IPS DF 4.7 (cell line): Measurements from ENCODE around the gene MCTP2.
A peak's percentile ranks its signal among the peaks of the same experiment; 100 is the strongest.

Source experiments
- DNase-seq: peaks from one replicate; pipeline ENCODE4 v3.0.0-alpha.2; 2013; ENCODE audit warnings: low spot score; ENCODE audit errors: extremely low read depth

The MCTP2 gene

GRCh38 chr15:94297558-94297957, 66.2 kb downstream of the MCTP2 start:
- DNase-seq = no peak

GRCh38 chr15:94298364-94298763, 67.0 kb downstream of the MCTP2 start:
- no peak for DNase-seq

- DNase-seq = no peak
These were observed 69.3 kb downstream of the MCTP2 start for GRCh38 chr15:94300612-94301011.

- no peak for DNase-seq
These were observed 73.8 kb downstream of the MCTP2 start for GRCh38 chr15:94305133-94305532.

- DNase-seq = no peak
These were observed 75.6 kb downstream of the MCTP2 start for GRCh38 chr15:94306700-94307650.

- no peak for DNase-seq
These were observed 81.6 kb downstream of the MCTP2 start for GRCh38 chr15:94312946-94313345.

GRCh38 chr15:94314639-94315038, 83.3 kb downstream of the MCTP2 start:
- DNase-seq = no peak

- no peak for DNase-seq
These were observed 85.8 kb downstream of the MCTP2 start for GRCh38 chr15:94317211-94317610.

- no peak for DNase-seq
These were observed 90.8 kb downstream of the MCTP2 start for GRCh38 chr15:94322141-94322540.

GRCh38 chr15:94323076-94323475, 91.7 kb downstream of the MCTP2 start:
- no peak for DNase-seq

- DNase-seq = peak; percentile 49
These were observed 92.9 kb downstream of the MCTP2 start for GRCh38 chr15:94324117-94324826.

GRCh38 chr15:94324835-94325767, 93.7 kb downstream of the MCTP2 start:
- no peak for DNase-seq

GRCh38 chr15:94327356-94327936, 96.1 kb downstream of the MCTP2 start:
- DNase-seq = no peak

GRCh38 chr15:94331731-94332130, 100.4 kb downstream of the MCTP2 start:
- no peak for DNase-seq

- DNase-seq = no peak
These were observed 104.3 kb downstream of the MCTP2 start for GRCh38 chr15:94335616-94336015.

- DNase-seq = no peak
These were observed 105.6 kb downstream of the MCTP2 start for GRCh38 chr15:94336817-94337467.

- DNase-seq = no peak
These were observed 107.0 kb downstream of the MCTP2 start for GRCh38 chr15:94338243-94338846.

- DNase-seq = no peak
These were observed 114.9 kb downstream of the MCTP2 start for GRCh38 chr15:94346282-94346681.

GRCh38 chr15:94348084-94348483, 116.7 kb downstream of the MCTP2 start:
- no peak for DNase-seq

GRCh38 chr15:94351031-94351535, 119.7 kb downstream of the MCTP2 start:
- no peak for DNase-seq
